SK-N-SH treated with all-trans-retinoic acid at 6 μM for 48 hours (cell line): Measurements from ENCODE around the gene FES.

Experiments used
- ATAC-seq: fragments of 200-7000 bp; cut with Tn5 transposase; 3 replicates; pipeline ENCODE4 v1.9.1; 2020; ENCODE audit warnings: mild to moderate bottlenecking, moderate library complexity
- ARNTL ChIP-seq: fragments of 450-650 bp; formaldehyde crosslinking; IDR thresholded peaks from 2 replicates; pipeline ENCODE4 v1.5.0; 2020; ENCODE audit warnings: low read depth, mild to moderate bottlenecking, moderate library complexity, borderline replicate concordance
- BACH2 ChIP-seq: fragments of 250-450 bp; sonication (Bioruptor Pico); IDR thresholded peaks from 2 replicates; pipeline ENCODE4 v1.9.0; 2021; ENCODE audit warnings: mild to moderate bottlenecking, borderline replicate concordance
- CREB5 ChIP-seq: fragments of 250-450 bp; sonication (Bioruptor Pico); IDR thresholded peaks from 2 replicates; pipeline ENCODE4 v1.5.1; 2020; ENCODE audit warnings: low read depth, mild to moderate bottlenecking, moderate library complexity
- CSDC2 ChIP-seq: fragments of 250-450 bp; sonication (Bioruptor Pico); IDR thresholded peaks from 2 replicates; pipeline ENCODE4 v1.5.0; 2020; ENCODE audit warnings: mild to moderate bottlenecking, moderate library complexity
- ESRRG ChIP-seq: fragments of 250-450 bp; sonication (Bioruptor Pico); IDR thresholded peaks from 2 replicates; pipeline ENCODE4 v1.6.1; 2021; ENCODE audit warnings: mild to moderate bottlenecking
- GLIS3 ChIP-seq: fragments of 250-450 bp; sonication (Bioruptor Pico); IDR thresholded peaks from 2 replicates; pipeline ENCODE4 v1.5.0; 2020; ENCODE audit warnings: mild to moderate bottlenecking, moderate library complexity
- ISL1 ChIP-seq: fragments of 250-450 bp; sonication (Bioruptor Pico); IDR thresholded peaks from 2 replicates; pipeline ENCODE4 v2.1.2; 2022; ENCODE audit warnings: mild to moderate bottlenecking, moderate library complexity
- OSR1 ChIP-seq: fragments of 250-450 bp; sonication (Bioruptor Pico); IDR thresholded peaks from 2 replicates; pipeline ENCODE4 v1.8.0; 2022; ENCODE audit warnings: moderate library complexity, mild to moderate bottlenecking, inconsistent platforms
- PPARA ChIP-seq: fragments of 250-450 bp; sonication (Bioruptor Pico); IDR thresholded peaks from 2 replicates; pipeline ENCODE4 v1.5.0; 2020; ENCODE audit warnings: mild to moderate bottlenecking, borderline replicate concordance
- RARB ChIP-seq: fragments of 250-450 bp; sonication (Bioruptor Pico); IDR thresholded peaks from 2 replicates; pipeline ENCODE4 v1.8.0; 2021; ENCODE audit warnings: mild to moderate bottlenecking, moderate library complexity
- SNAI2 ChIP-seq: fragments of 250-450 bp; sonication (Bioruptor Pico); IDR thresholded peaks from 2 replicates; pipeline ENCODE4 v1.5.0; 2020; ENCODE audit warnings: mild to moderate bottlenecking, moderate library complexity
- TCF4 ChIP-seq: fragments of 250-450 bp; sonication (Bioruptor Pico); IDR thresholded peaks from 2 replicates; pipeline ENCODE4 v1.8.0; 2021; ENCODE audit warnings: mild to moderate bottlenecking, moderate library complexity, borderline replicate concordance
- TOX ChIP-seq: fragments of 250-450 bp; sonication (Bioruptor Pico); IDR thresholded peaks from 2 replicates; pipeline ENCODE4 v1.8.0; 2021; ENCODE audit warnings: mild to moderate bottlenecking, moderate library complexity, borderline replicate concordance
- TSHZ2 ChIP-seq: fragments of 250-450 bp; sonication (Bioruptor Pico); IDR thresholded peaks from 2 replicates; pipeline ENCODE4 v1.5.0; 2020; ENCODE audit warnings: mild to moderate bottlenecking, moderate library complexity
- ZC3H10 ChIP-seq: fragments of 250-450 bp; sonication (Bioruptor Pico); IDR thresholded peaks from 2 replicates; pipeline ENCODE4 v1.5.1; 2021; ENCODE audit warnings: mild to moderate bottlenecking, moderate library complexity
- ZFP3 ChIP-seq: fragments of 250-450 bp; sonication (Bioruptor Pico); IDR thresholded peaks from 2 replicates; pipeline ENCODE4 v1.5.0; 2020; ENCODE audit warnings: mild to moderate bottlenecking, moderate library complexity
- ZFP30 ChIP-seq: fragments of 450-650 bp; formaldehyde crosslinking; IDR thresholded peaks from 2 replicates; pipeline ENCODE4 v1.5.0; 2022; ENCODE audit warnings: mild to moderate bottlenecking, moderate library complexity
- ZNF565 ChIP-seq: fragments of 450-650 bp; formaldehyde crosslinking; conservative IDR thresholded peaks from 2 replicates; pipeline ENCODE4 v1.5.0; 2020; ENCODE audit warnings: low read depth, mild to moderate bottlenecking, moderate library complexity
- ZNF70 ChIP-seq: fragments of 450-650 bp; formaldehyde crosslinking; IDR thresholded peaks from 2 replicates; pipeline ENCODE4 v1.5.0; 2020; ENCODE audit warnings: mild to moderate bottlenecking, moderate library complexity
- ZNF8 ChIP-seq: fragments of 450-650 bp; formaldehyde crosslinking; IDR thresholded peaks from 2 replicates; pipeline ENCODE4 v1.5.0; 2020; ENCODE audit warnings: mild to moderate bottlenecking, moderate library complexity
- TF ChIP-seq, protein P1 (sequence below): fragments of 250-450 bp; sonication (Bioruptor Pico); IDR thresholded peaks from 2 replicates; pipeline ENCODE4 v1.8.0; 2021; ENCODE audit warnings: low read depth, mild to moderate bottlenecking, moderate library complexity, borderline replicate concordance
- TF ChIP-seq, protein P2 (sequence below): fragments of 250-450 bp; sonication (Bioruptor Pico); IDR thresholded peaks from 2 replicates; pipeline ENCODE4 v1.5.1; 2021; ENCODE audit warnings: mild to moderate bottlenecking, moderate library complexity

Gene FES

DNA sequence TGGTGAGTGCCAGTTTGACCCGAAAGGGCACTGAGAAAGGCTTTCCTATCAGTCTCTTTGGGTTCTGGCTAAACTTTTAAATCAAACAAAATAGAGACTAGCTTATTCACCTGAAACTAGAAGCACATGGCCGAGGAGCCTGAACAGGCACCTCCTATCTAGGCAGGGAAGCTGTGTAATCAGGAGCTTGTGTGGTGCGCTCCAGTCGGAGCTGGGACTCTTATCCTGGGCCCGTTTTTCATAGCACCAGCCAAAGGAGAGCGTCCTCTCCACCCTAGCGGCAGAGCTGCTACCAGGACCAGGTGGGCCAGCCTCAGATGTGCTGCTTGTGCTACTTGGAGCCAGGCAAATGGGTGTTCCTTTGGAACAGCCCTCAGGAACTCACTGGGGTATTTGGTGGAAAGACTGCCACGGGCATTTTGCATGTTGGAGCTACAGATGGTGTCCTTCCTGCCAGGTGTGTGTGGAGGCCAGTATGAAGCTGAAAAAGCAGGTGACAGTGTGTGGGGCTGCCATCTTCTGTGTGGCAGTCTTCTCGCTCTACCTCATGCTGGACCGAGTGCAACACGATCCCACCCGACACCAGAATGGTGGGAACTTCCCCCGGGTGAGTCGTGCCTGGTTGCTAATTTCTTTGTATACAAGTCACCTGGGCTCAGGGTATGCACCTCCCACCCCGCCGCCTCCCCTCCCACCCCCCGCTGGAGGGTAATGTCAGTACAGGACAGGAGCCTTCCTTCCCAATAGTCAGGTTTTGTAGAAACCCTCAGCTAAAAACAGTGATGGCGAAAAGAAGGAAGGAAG is 19.6 kb downstream of the FES start (continued):
- no peak for TF ChIP-seq ZNF565 (CRISPR knock-in tag)
- no peak for TF ChIP-seq GLIS3 (CRISPR knock-in tag)
- no peak for TF ChIP-seq RARB
- no peak for TF ChIP-seq ARNTL (CRISPR knock-in tag)
- TF ChIP-seq ISL1 (CRISPR knock-in tag), result no peak
- no peak for TF ChIP-seq OSR1 (CRISPR knock-in tag)
- TF ChIP-seq TCF4, result no peak
- no peak for TF ChIP-seq TOX (CRISPR knock-in tag)

DNA sequence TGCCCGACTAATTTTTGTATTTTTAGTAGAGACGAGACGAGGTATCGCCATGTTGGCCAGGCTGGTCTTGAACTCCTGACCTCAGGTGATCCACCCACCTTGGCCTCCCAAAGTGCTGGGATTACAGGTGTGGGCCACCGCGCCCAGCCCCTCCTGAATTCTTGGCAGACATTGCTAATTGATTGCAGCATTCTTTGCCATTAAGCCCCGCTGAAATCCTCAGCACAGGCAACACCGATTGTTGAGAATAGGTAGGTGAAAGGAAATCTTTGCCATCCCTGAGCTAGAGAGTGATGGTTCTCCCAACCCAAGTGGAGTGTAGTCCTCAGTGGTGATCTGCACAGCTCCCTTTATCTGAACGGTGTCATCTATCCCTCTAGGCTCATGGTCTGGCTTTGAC is 20.4 kb downstream of the FES start:
- no peak for TF ChIP-seq OSR1 (CRISPR knock-in tag)
- TF ChIP-seq ESRRG (CRISPR knock-in tag), result no peak
- TF ChIP-seq, protein P1, sequence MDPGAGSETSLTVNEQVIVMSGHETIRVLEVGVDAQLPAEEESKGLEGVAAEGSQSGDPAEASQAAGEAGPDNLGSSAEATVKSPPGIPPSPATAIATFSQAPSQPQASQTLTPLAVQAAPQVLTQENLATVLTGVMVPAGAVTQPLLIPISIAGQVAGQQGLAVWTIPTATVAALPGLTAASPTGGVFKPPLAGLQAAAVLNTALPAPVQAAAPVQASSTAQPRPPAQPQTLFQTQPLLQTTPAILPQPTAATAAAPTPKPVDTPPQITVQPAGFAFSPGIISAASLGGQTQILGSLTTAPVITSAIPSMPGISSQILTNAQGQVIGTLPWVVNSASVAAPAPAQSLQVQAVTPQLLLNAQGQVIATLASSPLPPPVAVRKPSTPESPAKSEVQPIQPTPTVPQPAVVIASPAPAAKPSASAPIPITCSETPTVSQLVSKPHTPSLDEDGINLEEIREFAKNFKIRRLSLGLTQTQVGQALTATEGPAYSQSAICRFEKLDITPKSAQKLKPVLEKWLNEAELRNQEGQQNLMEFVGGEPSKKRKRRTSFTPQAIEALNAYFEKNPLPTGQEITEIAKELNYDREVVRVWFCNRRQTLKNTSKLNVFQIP (CRISPR knock-in tag), result no peak
- no peak for TF ChIP-seq RARB
- TF ChIP-seq ZFP30 (CRISPR knock-in tag), result no peak
- no peak for TF ChIP-seq ZFP3
- no peak for TF ChIP-seq SNAI2 (CRISPR knock-in tag)
- no peak for TF ChIP-seq CSDC2 (CRISPR knock-in tag)
- TF ChIP-seq ZC3H10 (CRISPR knock-in tag), result no peak
- no peak for TF ChIP-seq CREB5 (CRISPR knock-in tag)
- TF ChIP-seq ZNF565 (CRISPR knock-in tag), result no peak
- no peak for TF ChIP-seq TCF4
- no peak for TF ChIP-seq BACH2 (CRISPR knock-in tag)
- TF ChIP-seq GLIS3 (CRISPR knock-in tag), result no peak
- TF ChIP-seq TSHZ2, result no peak
- TF ChIP-seq PPARA, result no peak
- TF ChIP-seq ISL1 (CRISPR knock-in tag), result no peak
- no peak for TF ChIP-seq TOX (CRISPR knock-in tag)
- TF ChIP-seq ZNF8 (CRISPR knock-in tag), result no peak
- TF ChIP-seq, protein P2, sequence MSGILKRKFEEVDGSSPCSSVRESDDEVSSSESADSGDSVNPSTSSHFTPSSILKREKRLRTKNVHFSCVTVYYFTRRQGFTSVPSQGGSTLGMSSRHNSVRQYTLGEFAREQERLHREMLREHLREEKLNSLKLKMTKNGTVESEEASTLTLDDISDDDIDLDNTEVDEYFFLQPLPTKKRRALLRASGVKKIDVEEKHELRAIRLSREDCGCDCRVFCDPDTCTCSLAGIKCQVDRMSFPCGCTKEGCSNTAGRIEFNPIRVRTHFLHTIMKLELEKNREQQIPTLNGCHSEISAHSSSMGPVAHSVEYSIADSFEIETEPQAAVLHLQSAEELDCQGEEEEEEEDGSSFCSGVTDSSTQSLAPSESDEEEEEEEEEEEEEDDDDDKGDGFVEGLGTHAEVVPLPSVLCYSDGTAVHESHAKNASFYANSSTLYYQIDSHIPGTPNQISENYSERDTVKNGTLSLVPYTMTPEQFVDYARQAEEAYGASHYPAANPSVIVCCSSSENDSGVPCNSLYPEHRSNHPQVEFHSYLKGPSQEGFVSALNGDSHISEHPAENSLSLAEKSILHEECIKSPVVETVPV, result no peak
- no peak for ATAC-seq

DNA sequence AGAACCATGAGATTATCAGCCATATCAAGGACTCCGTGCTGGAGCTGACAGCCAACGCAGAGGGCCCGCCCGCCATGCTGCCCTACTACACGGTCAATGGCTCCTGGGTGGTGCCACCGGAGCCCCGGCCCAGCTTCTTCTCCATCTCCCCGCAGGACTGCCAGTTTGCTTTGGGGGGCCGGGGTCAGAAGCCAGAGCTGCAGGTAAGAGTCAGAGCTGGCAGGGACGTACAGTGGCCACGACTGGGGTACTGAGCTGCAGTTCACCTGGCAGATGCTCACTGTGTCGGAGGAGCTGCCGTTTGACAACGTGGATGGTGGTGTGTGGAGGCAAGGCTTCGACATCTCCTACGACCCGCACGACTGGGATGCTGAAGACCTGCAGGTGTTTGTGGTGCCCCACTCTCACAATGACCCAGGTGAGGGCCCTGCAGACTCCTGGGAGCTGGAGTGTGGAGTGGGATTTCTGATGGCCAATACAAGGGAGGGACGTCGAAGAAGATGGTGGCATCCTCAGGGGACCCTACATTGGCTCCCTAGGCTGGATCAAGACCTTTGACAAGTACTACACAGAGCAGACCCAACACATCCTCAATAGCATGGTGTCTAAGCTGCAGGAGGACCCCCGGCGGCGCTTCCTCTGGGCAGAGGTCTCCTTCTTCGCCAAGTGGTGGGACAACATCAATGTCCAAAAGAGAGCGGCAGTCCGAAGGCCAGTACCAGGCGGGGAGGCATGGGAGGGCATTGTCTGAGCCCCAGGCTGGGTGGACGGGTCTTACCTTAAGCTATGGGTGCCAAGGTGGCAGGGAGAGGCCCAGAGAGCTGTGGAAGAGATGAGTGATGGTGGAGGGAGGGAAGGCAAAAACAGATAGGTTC is 21.2 kb downstream of the FES start:
- TF ChIP-seq CSDC2 (CRISPR knock-in tag) (no peak), PPARA (no peak), RARB (no peak), TSHZ2 (no peak), TOX (CRISPR knock-in tag) (no peak), ZNF70 (CRISPR knock-in tag) (no peak)
- no peak for ATAC-seq
